Measurements from ENCODE around the gene LNX1. TPM values are rescaled to one million over a fixed set of nuclear protein-coding genes. Genes with fewer than 3 reads are reported as not detected.

The LNX1 gene
- total and polyA plus RNA-seq, 2 of the 8 experiments (the other 6 are each of a cell fraction or from before 2014, with no cell fraction given), result 2.7 to 3.8 TPM

DNA sequence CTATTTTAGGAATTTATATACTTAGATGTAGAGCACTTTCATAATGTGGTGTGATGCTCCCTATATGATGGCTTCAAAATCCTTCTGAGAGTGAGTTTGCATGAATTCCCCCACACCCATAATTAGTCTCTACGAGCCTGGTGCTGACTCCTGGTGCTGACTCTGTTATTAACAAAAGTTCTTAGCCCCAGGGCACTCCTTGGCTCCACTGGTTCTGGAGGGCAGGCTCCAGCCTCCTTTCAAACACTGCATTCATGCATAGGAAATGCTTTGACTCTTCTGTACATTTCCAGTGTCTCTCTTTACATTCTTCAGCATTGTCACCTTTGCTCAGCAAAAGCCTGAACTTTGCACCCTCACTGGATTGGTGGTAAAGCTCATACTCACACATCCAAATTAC, 64.0 kb downstream of the LNX1 start:
- Histone ChIP-seq H3K56ac (replicated peaks; ENCODE audit: insufficient read length, low read depth, low read length) (no peak overlapping the region), H3K27me3 (replicated peaks in 1 of 4; ENCODE audit: control insufficient read depth in 3 of 4, extremely low read depth in 1 of 4, insufficient read depth in 3 of 4, low read length in 3 of 4) (no peaks in the 10 kb centered on the region), H3K4me2 (ENCODE audit: insufficient read depth in 1 of 2, low read depth in 2 of 2, low read length in 2 of 2) (no peak overlapping the region), H3K27ac (ENCODE audit: low read depth, low read length) (no peak overlapping the region), H3K36me3 (ENCODE audit: control insufficient read depth in 2 of 4, insufficient read depth in 4 of 4, low read length in 3 of 4) (no peaks in the 10 kb centered on the region), H2BK20ac (ENCODE audit: low read length) (no peak overlapping the region), H3K9me3 (ENCODE audit: insufficient read depth in 2 of 2, low read depth in 1 of 2, low read length in 1 of 2) (no peaks in the 10 kb centered on the region), H2BK15ac (ENCODE audit: low read length) (peak overlapping the region; percentile 13; the same call in 1 of the 2 replicates), H3K18ac (ENCODE audit: extremely low read depth, low read length) (no peak overlapping the region), H3K23me2 (ENCODE audit: low read depth, low read length) (no peaks in the 10 kb centered on the region; the same call in 1 of the 2 replicates), H3K4me1 (replicated peaks in 1 of 4; ENCODE audit: control insufficient read depth in 3 of 4, insufficient read depth in 4 of 4, low read length in 3 of 4) (peaks cover 0 to 9% (median 2%) of the 10 kb centered on the region in 4 experiments; a peak in 3 of 7 replicates), H3K79me1 (ENCODE audit: low read depth, low read length) (no peaks in the 10 kb centered on the region), H2BK12ac (ENCODE audit: low read depth, low read length) (no peak overlapping the region), H3K14ac (ENCODE audit: insufficient read length) (no peak overlapping the region), H4K8ac (ENCODE audit: extremely low read depth, insufficient read depth, low read length) (no peak overlapping the region), H3K4me3 (ENCODE audit: extremely low read depth in 1 of 4, insufficient read depth in 2 of 4, low read depth in 3 of 4, low read length in 4 of 4) (no peak overlapping the region), H2BK120ac (replicated peaks; ENCODE audit: low read depth, low read length) (no peak overlapping the region), H4K5ac (ENCODE audit: insufficient read length, low read depth, low read length) (no peak overlapping the region), H3K4ac (replicated peaks; ENCODE audit: insufficient read length, low read depth, low read length) (no peak overlapping the region), H2AFZ (ENCODE audit: low read length) (no peak overlapping the region), H3K23ac (ENCODE audit: insufficient read length) (no peak overlapping the region), H3K79me2 (ENCODE audit: control insufficient read depth in 1 of 2, insufficient read depth in 2 of 2, low read length in 2 of 2) (no peaks in the 10 kb centered on the region), H2AK5ac (ENCODE audit: low read depth, low read length) (no peak overlapping the region), H2BK5ac (ENCODE audit: low read depth, low read length) (no peak overlapping the region), H3K9ac (replicated peaks in 1 of 4; ENCODE audit: extremely low read depth in 1 of 4, low read depth in 3 of 4, low read length in 3 of 4) (no peak overlapping the region), H4K91ac (replicated peaks; ENCODE audit: insufficient read length, low read length) (no peak overlapping the region), H4K20me1 (replicated peaks in 1 of 2; ENCODE audit: control insufficient read depth in 1 of 2, insufficient read depth in 2 of 2, low read length in 2 of 2) (no peaks in the 10 kb centered on the region)
- POLR2A ChIA-PET (ENCODE audit: partially characterized antibody), result no interaction called here
- FAIRE-seq (no peak), DNase-seq (ENCODE audit: low read depth in 1 of 2, low spot score in 2 of 2) (no peak)
- 80% methylated on average over 1 of the region's 1 CpG; no CpG with 5 or more reads in 1 of the 2 experiments for WGBS, 2 experiments (ENCODE audit: extremely low coverage in 1 of 2, insufficient coverage in 1 of 2, insufficient read length in 1 of 2, insufficient replicate concordance in 2 of 2, low coverage in 1 of 2, low lambda C conversion rate in 2 of 2, missing lambda C conversion rate in 1 of 2)
- CTCF ChIA-PET (ENCODE audit: partially characterized antibody), result interaction anchor here (0.6 kb wide), 1 partner anchor 582 kb away, joined by 3 read pairs; no protein-coding TSS in a partner anchor
- TF ChIP-seq NANOG (IDR thresholded peaks at IDR 0.05; ENCODE audit: insufficient read depth, low read depth, low read length, poor library complexity, severe bottlenecking), result no peak
- no peak for TF ChIP-seq ZNF274 (IDR thresholded peaks at IDR 0.05; ENCODE audit: borderline replicate concordance, extremely low read depth, low read length)
- no peak for TF ChIP-seq SRF (IDR thresholded peaks at IDR 0.05; ENCODE audit: low read depth, low read length)
- TF ChIP-seq GTF2F1 (IDR thresholded peaks at IDR 0.05; ENCODE audit: borderline replicate concordance, low read depth, low read length), result no peak
- TF ChIP-seq CTCF (IDR thresholded peaks at IDR 0.05; ENCODE audit: control extremely low read depth in 1 of 3, insufficient read depth in 1 of 3, low read depth in 1 of 3, low read length in 3 of 3), result no peak
- TF ChIP-seq, protein P1, sequence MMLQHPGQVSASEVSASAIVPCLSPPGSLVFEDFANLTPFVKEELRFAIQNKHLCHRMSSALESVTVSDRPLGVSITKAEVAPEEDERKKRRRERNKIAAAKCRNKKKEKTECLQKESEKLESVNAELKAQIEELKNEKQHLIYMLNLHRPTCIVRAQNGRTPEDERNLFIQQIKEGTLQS (IDR thresholded peaks at IDR 0.05; ENCODE audit: insufficient read depth, low read depth, low read length), result no peak
- no peak for TF ChIP-seq KDM5A (IDR thresholded peaks at IDR 0.05; ENCODE audit: low read length)
- TF ChIP-seq CEBPB (IDR thresholded peaks at IDR 0.05; ENCODE audit: low read depth, low read length), result no peak
- no peak for TF ChIP-seq PHF8 (conservative IDR thresholded peaks at IDR 0.05; ENCODE audit: low read depth, low read length)
- no peak for TF ChIP-seq GABPA (IDR thresholded peaks at IDR 0.05; ENCODE audit: borderline replicate concordance, insufficient read depth, low read length)
- no peak for TF ChIP-seq ASH2L (IDR thresholded peaks at IDR 0.05; ENCODE audit: low read length)

All from H1 (cell line).